Heart left ventricle (tissue), 16 donors: ENCODE measurements around the gene GRHPR. TPM values are rescaled to one million over a fixed set of nuclear protein-coding genes. Genes with fewer than 3 reads are reported as not detected.
"Not testable (repeated sequence)": the region's sequence is repeated elsewhere in the genome, so short reads cannot be mapped to it uniquely, and the experiment has no call there.

Experiments used
- ATAC-seq, 4 donors: fragments of 200-7000 bp; cut with Tn5 transposase; one replicate each; pipeline ENCODE4 v1.9.1; 2020 to 2022; ENCODE audit warnings: moderate library complexity in 4 of 4, mild to moderate bottlenecking in 3 of 4, moderate number of reproducible peaks in 1 of 4
- DNase-seq, 5 donors: peaks; one replicate each; pipeline ENCODE4 v3.0.0-alpha.2; 2020
- H3K27ac ChIP-seq, 12 donors: fragments of 200-600 bp; sonication (generic) in 4 of 12; one replicate each; pipeline versions ENCODE4 v1.5.0 to v1.8.0; 2016 to 2022; ENCODE audit warnings: mild to moderate bottlenecking in 2 of 12
- H3K27me3 ChIP-seq, 9 donors: fragments of 200-600 bp; sonication (generic) in 2 of 9; one replicate each; pipeline versions ENCODE4 v1.5.1 to v1.8.0; 2016 to 2022; ENCODE audit warnings: mild to moderate bottlenecking in 3 of 9
- H3K36me3 ChIP-seq, 9 donors: fragments of 200-600 bp; sonication (generic) in 2 of 9; one replicate each; pipeline versions ENCODE4 v1.5.0 to v1.8.0; 2018 to 2022; ENCODE audit warnings: mild to moderate bottlenecking in 2 of 9
- H3K4me1 ChIP-seq, 12 donors: fragments of 200-600 bp; sonication (generic) in 4 of 12; one replicate each; pipeline versions ENCODE4 v1.5.0 to v1.8.0; 2016 to 2022; ENCODE audit warnings: mild to moderate bottlenecking in 3 of 12
- H3K4me3 ChIP-seq, 12 donors: fragments of 200-600 bp; sonication (generic) in 4 of 12; one replicate each; pipeline versions ENCODE4 v1.5.0 to v1.8.0; 2017 to 2022; ENCODE audit warnings: mild to moderate bottlenecking in 9 of 12, moderate library complexity in 4 of 12
- H3K9me3 ChIP-seq, 12 donors: fragments of 200-600 bp; sonication (generic) in 4 of 12; one replicate each; pipeline versions ENCODE4 v1.5.0 to v1.8.0; 2016 to 2022; ENCODE audit warnings: mild to moderate bottlenecking in 1 of 12
- CTCF ChIP-seq, 12 donors: fragments of 200-600 bp; sonication (generic) in 4 of 12; IDR thresholded peaks; one replicate each; pipeline versions ENCODE4 v1.5.0 to v1.8.0; 2018 to 2022; ENCODE audit warnings: antibody characterized with exemption in 12 of 12, mild to moderate bottlenecking in 5 of 12
- POLR2A ChIP-seq, 2 donors: fragments of 450-650 bp; IDR thresholded peaks; one replicate each; pipeline ENCODE4 v1.6.1; 2017; ENCODE audit warnings: antibody characterized with exemption in 2 of 2, mild to moderate bottlenecking in 2 of 2, moderate library complexity in 2 of 2
- WGBS, 4 donors: extraction: QIAGEN DNeasy Blood & Tissue Kit in 2 of 4; methylation state at CpG; one replicate each; pipeline versions ENCODE4 v1.1.5 to v1.1.7; 2013 to 2018; 5-methylcytosine and 5-hydroxymethylcytosine counted together
- intact Hi-C, 10 donors: fragments of 100-400 bp; cut with DNase I; formaldehyde crosslinking; loops; one replicate each; pipeline versions ENCODE4 v1.11.1 to v1.14.2; 2022
- polyA plus RNA-seq, 2 donors: library from polyadenylated mRNA; stranded (reverse); fragments of 200-250 nt; gene quantifications; one replicate each; pipeline ENCODE4 v1.2.3, GENCODE V29; 2013
- total RNA-seq, 9 donors: library from RNA; depleted of rRNA in 2 of 9; stranded (reverse); fragments of >200 nt in 2 of 9; fragmentation: NEBNext Ultra II Directional in 3 of 9; extraction: Animal tissue kit (Norgen Biotek cat#: 25700) in 3 of 9; gene quantifications; one replicate each; pipeline versions ENCODE4 v1.1.0 to v1.2.4, GENCODE V29; 2016 to 2023
- donor health status: ischemic (EF 13 %, LVEDD 7.1; RV severe dilation, severe dysfunction).
- donor health status: healthy with polysubstance abuse.
- donor health status: DM: no; HTN: yes; CAD: no.
- donor health status: DM: no; HTN: no; CAD: no.
- donor health status: ischemic (EF 25% LVEDD 6.9; RV normal size, moderate dysfunction).
- donor health status: ischemic (EF 25% LVEDD 5.7; RV mildly dilated, moderate dysfunction).
- donor health status: healthy.
- donor health status: DM: yes; HTN: yes; CAD: no.
- donor health status: ischemic (EF 35%, LVEDD 5.7; RV mildly dilated, moderate dysfunction).
- donor health status: nonischemic (EF 11% LVEDD 7.7; RV severe dilation, severe dysfunction).
- donor health status: DM: yes; HTN: yes; CAD: no.
- donor health status: PGD.
- donor health status: ischemic (EF 29% LVEDD 5.4; RV normal size, mild dysfunction).
- donor health status: nonischemic (EF 23%, LVEDD 6.1; RV moderate dilation, normal function).

Gene GRHPR
- total and polyA plus RNA-seq, 11 donors = 91.0 to 209 (median 111) TPM

GRCh38 chr9:37468620-37469019, 46.1 kb downstream of the GRHPR start:
- 95 to 100% (median 97%) methylated on average over 6 of the region's 6 CpGs for WGBS, 4 donors
- Histone ChIP-seq H3K27me3 (no peaks in the 10 kb centered on the region), H3K9me3 (no peaks in the 10 kb centered on the region), H3K4me1 (peaks cover 0 to 24% (median 16%) of the 10 kb centered on the region in 12 donors), H3K27ac (no peak overlapping the region), H3K4me3 (no peak overlapping the region), H3K36me3 (no peaks in the 10 kb centered on the region)
- TF ChIP-seq POLR2A (IDR thresholded peaks at IDR 0.05) (no peak), CTCF (IDR thresholded peaks at IDR 0.05) (no peak)
- DNase-seq (no peak), ATAC-seq (no peak)
- intact Hi-C loops = loop anchor here in 5 of 10 donors (5.0 kb wide), 3 partner anchors 46 to 924 kb away; partner anchors contain the start of genes GRHPR (in 2 of the 5), TOMM5 (in 2 of the 5) and ALDH1B1 (in 1 of the 5)

DNA sequence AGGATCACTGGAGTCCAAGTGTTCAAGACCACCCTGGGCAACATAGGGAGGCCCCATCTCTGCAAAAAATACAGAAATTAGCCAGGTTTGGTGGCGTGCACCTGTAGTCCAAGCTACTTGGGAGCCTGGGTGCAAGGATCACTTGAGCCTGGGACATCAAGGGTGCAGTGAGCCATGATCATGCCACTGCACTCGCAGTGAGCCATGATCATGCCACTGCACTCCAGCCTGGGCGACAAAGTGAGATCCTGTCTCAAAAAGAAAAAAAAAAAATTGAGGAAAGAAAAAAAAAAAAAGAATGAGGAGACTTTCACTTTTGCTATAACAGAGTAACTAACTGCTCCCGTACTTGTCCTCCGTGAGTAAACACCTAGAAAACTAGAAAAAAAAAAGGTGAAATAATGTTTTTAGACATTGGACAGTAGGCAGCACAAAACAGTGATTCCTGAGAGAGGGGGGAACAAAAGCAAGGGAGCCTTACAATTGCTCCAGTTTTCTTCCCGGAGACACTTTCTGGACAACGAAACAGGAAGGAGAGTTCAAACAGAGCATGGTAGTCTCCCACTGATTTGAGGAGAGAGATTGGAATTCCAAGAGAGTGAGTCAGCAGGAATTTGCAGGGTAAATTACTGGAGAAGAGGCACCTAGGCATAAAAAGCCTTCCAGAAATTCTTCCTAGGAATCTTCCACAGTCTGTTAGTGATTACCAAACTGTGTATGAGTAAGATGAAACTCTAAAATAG, 49.6 kb downstream of the GRHPR start:
- 25 to 39% (median 32%) methylated on average over 7 of the region's 7 CpGs for WGBS, 4 donors

GRCh38 chr9:37473982-37474381, 51.5 kb downstream of the GRHPR start:
- H3K4me3 ChIP-seq, H3K36me3 ChIP-seq, ATAC-seq, H3K27me3 ChIP-seq, DNase-seq, H3K27ac ChIP-seq, intact Hi-C loops: not testable (repeated sequence)
- 60 to 81% (median 64%) methylated on average over 6 of the region's 6 CpGs for WGBS, 4 donors
- peaks cover 0 to 12% (median 4%) of the 10 kb centered on the region in 12 donors for H3K4me1 ChIP-seq
- peaks cover 0 to 19% (median 9%) of the 10 kb centered on the region in 12 donors for H3K9me3 ChIP-seq

More for the DNA sequence above, 49.6 kb downstream of the GRHPR start:
- DNase-seq = no peak
- peaks cover 0 to under 1% (median 0%) of the 10 kb centered on the region in 9 donors for H3K27me3 ChIP-seq
- TF ChIP-seq POLR2A (IDR thresholded peaks at IDR 0.05) (no peak), CTCF (IDR thresholded peaks at IDR 0.05) (no peak)
- H3K4me3 ChIP-seq = peak overlapping the region in 11 of 12 donors; percentile 3 to 55 (median 37)
- peak; percentile 36 to 74 (median 56) for ATAC-seq
- no peaks in the 10 kb centered on the region for H3K36me3 ChIP-seq
- peaks cover 0 to 19% (median 9%) of the 10 kb centered on the region in 12 donors for H3K9me3 ChIP-seq
- H3K27ac ChIP-seq = peak overlapping the region in 11 of 12 donors; percentile 50 to 81 (median 68)
- intact Hi-C loops = no loop called here
- H3K4me1 ChIP-seq = peaks cover 0 to 12% (median 4%) of the 10 kb centered on the region in 12 donors

- peaks cover 0 to 12% (median 4%) of the 10 kb centered on the region in 12 donors for H3K4me1 ChIP-seq
- no peaks in the 10 kb centered on the region for H3K36me3 ChIP-seq
- TF ChIP-seq CTCF (IDR thresholded peaks at IDR 0.05) (no peak), POLR2A (IDR thresholded peaks at IDR 0.05) (no peak)
- no peak for ATAC-seq
- H3K27me3 ChIP-seq = peaks cover 0 to 5% (median 0%) of the 10 kb centered on the region in 9 donors
- DNase-seq = no peak
- 73 to 96% (median 94%) methylated on average over 3 of the region's 3 CpGs for WGBS, 4 donors
- intact Hi-C loops = no loop called here
- no peak overlapping the region for H3K4me3 ChIP-seq
- no peak overlapping the region for H3K27ac ChIP-seq
- peaks cover 0 to 19% (median 9%) of the 10 kb centered on the region in 12 donors for H3K9me3 ChIP-seq
These were observed 51.9 kb downstream of the GRHPR start for GRCh38 chr9:37474438-37474837.
